HG02884 (cell line): ENCODE data around the gene BABAM2.

Experiments used
- ATAC-seq: cut with Tn5 transposase; IDR thresholded peaks from one replicate; pipeline ENCODE4 v1.9.1; 2021; ENCODE audit warnings: mild to moderate bottlenecking, moderate library complexity; ENCODE audit not compliant: unreplicated experiment

BABAM2 gene

DNA sequence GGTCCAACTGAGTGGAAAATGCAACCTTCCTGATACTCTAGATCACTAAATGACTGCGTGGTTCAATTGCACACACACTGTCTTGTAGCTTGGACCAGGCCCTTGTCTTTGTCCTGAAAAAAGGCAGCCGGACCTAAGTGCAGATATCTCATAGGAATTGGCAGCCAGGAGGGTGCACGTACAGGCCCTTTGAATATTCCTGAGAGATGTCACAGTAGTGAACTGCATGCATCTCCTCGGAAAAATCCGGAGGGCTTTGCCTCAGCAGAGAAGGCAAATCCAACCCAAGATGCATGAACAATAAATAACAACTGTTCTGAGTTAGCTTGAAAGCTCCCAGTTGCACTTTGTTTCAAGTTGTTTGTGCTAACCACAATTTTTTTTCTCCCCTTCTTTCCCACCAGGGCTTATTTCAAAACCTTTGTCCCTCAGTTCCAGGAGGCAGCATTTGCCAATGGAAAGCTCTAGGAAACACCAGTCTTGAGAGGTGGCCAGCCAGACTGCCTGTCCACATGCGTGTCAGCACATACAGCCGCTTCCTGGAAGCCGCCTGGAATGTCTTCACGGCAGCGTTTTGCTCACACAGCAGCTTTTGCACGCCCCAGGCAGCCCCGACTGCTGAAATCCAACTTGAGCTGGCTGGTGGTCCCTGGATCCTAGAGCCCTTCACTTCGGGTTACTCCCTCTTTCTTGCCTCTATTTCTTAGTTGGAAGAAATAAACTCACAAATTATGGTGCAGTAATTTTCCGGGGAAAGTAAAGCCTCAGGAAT lies 447.7 kb downstream of the BABAM2 start:
- no peak for ATAC-seq

GRCh38 chr2:28338831-28339321 lies 448.3 kb downstream of the BABAM2 start:
- no peak for ATAC-seq

GRCh38 chr2:28339516-28340175 lies 449.1 kb downstream of the BABAM2 start:
- no peak for ATAC-seq

DNA sequence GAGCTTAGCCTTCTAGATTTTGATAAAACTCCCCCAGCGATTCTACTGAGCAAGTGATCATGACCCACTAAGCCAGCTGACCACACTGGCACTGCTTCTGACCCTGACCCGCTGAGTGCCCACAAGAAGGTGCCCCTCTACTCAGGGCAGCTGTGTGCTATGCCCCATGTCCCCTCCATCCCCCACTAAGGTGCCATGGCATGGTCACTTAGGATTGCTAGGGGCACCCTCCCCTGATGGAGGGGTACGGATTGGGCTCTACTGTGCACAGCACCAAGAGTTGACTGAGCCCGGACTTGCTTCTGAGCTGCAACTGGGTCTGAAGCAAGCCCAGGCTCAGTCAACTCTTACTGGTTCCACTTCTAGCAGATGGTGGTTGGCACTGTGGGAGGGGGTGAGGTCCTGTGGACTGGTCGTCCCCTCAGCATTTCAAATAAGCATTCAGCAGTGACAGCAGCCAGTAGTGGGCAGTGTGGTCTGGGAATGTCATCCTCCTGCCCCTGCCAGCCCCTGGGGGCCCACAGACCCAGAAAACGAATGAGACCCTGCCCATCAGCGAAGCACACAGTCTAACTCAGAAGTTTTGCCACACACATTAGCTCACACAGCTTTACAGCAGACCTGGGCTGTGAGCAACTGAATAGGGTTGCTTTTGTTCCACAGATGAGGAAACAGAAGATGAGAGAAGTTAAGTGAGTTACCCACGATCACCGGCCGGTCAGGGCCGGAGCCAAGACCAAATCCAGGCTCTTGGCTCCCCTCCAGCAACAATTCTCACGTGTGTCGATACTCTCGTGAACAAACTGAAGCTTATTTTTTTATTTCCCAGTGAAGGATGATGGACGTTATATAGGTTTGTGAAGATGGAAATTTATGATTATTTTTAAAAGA lies 450.0 kb downstream of the BABAM2 start:
- no peak for ATAC-seq

DNA sequence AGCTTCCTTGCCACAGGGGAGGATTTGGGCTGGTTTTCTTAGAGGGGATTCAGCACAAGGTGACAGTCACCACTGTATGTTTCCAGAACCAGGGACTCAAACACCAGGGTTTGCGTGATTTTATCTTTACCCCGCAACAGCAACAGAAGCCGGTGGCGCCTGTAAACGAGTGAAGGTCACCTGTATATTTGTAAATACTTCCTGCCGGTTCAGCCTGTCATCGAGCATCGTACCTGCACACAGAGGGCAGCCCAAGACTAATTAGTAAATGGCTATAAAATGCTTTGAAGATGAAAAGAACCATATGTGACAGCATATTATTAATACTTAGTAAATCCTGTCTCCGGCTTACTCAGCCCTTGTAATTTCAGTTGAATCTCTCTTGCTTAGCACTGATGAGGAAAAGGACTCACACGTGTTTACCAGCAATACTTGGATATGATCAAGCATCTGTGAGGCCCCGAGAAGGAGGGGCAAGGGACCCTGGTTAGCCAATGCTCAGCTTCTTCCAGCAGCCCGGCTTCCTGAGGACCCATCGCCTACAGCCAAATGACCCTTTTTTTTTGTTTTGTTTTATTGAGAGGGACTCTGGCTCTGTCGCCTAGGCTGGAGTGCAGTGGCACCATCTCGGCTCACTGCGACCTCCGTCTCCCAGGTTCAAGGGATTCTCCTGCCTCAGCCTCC lies 450.8 kb downstream of the BABAM2 start:
- ATAC-seq = no peak

DNA sequence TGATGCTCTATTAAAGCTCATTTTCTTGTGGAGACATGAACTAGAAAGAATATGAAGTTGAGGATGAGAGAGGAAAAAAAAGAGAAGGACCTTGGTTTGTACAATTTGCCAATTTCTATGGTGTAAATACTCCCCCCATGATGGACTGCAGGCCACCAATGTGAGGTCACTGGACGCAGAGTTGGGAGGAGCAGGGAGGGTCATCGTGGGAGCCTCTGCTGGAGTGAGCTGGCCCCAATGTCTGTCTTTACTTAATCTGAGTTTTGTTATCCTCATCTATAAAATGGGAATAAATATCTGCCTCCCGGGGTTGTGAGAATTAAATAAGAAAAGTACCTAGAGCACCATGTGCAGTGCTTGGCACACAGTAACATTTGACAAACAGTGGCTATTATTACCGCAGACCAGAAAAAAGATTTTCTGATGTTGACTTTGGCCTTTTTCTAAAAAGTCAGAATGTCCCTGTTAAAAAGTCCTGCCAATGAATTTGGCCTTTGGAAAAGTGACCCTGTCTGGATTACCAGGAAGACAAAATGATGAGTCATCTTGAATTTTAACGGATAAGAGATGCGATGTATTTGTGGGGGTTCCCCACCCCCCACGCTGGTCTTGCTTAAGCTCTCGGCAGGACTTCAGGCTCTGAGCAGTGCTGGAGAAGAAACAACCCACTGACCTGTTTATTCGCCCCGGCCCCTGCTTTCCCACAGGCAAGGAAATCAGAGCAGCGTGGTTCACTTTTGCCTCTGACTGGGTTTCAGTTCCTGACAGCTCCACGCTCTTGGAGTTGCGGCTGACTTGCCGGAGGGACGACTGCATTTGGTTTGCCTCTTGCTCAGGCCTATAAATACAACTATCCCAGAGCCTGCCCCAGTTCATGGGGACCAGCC lies 451.8 kb downstream of the BABAM2 start:
- no peak for ATAC-seq

DNA sequence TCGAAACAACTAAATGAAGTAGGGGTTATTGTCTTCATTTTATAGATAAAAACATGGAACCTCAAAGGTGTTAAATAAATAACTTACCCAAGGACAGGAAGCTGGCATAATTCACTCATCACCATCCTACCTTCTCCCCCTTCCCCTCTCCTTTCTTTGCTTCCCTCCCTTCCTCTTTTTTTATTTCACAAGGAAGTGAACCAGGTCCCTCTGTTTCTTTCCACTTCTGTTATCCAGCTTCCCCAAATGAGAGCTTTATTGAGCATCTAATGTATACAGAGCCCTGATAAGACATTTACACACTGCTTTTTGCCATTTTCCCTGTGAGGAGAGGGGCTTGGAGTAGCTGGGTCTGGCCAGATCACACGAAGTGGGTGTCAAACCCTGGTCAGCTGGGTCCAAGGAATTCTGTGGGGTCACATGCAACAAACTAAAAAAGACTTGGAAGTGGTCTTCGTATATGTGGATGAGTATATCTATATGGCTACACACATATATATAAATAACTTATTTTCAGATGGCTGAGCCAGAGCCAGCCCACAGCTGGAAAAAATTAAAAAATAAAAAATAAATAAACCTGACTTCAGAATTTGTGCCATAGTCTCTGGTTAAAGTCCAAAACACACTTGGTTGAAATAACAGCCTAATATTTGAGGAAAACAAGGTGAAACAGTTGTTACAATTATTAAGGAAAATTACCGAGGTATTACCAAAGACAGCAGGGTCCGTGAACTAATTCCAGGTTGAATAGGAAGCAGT lies 452.8 kb downstream of the BABAM2 start:
- no peak for ATAC-seq

DNA sequence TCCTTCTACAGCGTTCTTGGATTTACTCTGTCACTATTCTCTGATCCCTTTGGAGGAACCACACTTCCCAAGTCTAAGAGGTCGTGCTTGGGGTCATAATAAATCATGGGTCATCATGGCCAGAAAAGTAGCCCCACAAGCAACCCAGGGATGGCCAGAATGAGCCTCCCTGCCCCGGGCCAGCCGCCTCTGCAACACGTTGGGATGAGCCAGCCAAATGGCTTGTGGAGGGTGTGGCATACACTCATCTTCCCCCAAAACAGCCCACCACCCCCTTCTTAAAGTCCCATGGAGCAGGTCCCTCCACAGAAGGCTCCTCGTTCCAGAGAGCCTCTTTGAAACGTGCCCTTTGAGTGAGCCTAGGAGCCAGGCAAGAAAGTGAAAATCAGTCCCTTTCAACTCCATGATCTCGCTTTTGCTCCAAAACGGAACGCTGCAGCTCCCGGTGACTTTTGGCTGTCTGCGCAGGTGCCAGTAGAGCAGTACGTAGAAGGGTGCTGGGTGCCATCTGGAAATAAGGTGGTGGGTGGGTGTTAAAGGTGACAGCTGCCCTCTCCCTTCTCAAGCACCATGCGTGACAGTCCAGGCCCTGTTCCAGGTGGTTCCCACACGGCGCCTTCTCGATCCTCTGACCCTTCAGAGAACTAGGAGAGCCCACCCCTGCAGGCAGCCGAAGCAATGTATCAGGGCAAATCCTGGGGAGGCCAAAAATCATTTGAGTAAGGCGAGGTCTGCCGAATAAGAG lies 453.6 kb downstream of the BABAM2 start:
- no peak for ATAC-seq

GRCh38 chr2:28344756-28345373 lies 454.3 kb downstream of the BABAM2 start:
- no peak for ATAC-seq

DNA sequence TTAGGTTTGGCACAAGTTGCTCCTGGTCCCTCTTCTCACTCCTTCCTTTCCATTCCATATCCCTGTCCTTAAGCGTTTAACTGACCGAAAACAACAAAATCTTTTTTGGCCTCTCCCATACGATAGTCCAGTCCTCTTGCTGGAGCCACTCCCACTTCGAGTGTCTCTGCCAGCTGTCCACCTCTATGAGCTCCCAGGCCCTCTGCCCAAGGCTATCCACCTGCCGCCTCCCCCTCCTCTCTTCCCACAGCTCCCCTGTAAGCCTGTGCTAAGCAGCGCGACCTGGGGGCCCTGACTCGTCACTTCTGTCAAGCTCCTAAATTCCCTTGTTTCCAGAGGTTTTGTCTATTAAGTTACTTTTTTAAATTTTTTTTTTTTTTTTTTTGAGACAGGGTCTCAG lies 455.1 kb downstream of the BABAM2 start:
- ATAC-seq = no peak

GRCh38 chr2:28346587-28346986 lies 456.1 kb downstream of the BABAM2 start:
- ATAC-seq = no peak

DNA sequence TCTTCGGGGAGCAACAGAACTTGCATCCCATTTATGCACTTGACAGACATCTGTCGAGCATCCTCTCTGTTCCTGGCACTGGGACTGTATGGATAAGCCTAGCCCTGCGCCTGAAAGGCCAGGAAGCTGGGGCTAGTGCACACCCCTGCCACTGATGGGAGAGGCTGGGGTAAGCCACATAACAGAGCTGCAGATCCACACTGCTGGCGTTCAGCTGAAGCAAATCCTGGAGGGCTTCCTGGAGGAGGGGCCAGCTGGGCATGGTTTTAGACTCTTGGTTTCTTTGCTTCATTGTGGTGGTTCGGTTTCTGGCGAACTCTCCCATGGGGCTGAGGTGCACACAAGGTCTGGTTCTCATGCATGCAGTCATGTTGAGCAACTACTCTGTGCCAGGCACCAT lies 456.7 kb downstream of the BABAM2 start:
- no peak for ATAC-seq

DNA sequence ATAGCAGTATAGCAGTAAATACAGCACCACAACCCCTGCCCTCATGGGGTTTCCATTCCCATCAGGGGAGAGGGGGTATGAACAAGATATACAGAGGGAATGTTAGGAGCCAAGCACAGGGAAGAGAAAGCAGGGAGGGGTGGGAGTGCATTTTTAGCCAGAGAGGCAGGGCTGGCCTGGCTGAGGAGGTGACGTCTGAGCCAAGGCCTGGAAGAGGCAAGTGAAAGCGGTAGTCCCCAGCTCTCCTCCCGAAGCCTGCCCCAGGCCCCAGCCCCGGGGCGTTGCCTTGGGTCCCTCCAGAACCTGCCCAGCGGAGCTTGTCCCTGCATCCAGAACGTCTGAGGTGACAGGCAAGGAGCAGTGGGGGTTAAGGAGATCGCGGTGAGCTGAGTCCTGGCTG lies 457.1 kb downstream of the BABAM2 start:
- no peak for ATAC-seq

DNA sequence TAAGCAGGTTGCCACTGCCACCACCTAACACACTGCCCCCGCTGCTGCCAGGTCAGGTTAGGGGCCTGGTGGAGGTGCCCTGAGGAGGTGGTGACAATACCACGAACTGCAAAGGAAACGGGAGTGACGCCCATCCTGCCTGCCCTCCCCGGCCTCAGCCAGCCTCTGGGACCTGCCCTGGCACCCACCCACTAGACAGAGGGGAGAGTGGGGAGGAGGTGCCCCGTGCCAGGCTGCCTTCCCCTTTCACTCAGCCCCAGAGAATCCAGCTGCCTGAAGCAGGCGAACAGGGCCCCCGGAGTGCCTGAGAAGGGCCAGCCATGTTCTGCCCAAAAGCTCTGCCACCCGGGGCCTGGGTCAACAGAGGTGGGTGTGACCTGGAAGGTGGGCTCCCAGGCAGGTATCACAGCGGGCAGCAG lies 457.6 kb downstream of the BABAM2 start:
- no peak for ATAC-seq

DNA sequence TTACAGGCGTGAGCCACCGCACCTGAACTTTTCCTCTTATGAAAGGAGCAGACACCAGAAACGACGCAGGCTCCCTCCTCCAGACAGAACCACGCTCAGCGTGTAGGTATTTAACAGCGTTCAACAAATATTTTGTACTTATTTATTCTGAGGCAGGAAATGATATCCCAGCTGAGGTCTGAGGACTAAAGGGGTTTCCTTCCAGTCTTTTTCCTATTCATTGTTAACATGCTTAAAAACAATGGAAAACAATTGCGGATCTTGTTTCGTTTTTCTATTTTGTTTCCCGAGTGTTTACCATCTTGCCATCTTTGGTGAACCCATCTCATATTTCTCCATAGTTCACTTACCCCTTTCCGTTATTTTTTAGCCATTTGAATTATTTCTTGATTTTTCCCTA lies 458.4 kb downstream of the BABAM2 start:
- ATAC-seq = no peak

DNA sequence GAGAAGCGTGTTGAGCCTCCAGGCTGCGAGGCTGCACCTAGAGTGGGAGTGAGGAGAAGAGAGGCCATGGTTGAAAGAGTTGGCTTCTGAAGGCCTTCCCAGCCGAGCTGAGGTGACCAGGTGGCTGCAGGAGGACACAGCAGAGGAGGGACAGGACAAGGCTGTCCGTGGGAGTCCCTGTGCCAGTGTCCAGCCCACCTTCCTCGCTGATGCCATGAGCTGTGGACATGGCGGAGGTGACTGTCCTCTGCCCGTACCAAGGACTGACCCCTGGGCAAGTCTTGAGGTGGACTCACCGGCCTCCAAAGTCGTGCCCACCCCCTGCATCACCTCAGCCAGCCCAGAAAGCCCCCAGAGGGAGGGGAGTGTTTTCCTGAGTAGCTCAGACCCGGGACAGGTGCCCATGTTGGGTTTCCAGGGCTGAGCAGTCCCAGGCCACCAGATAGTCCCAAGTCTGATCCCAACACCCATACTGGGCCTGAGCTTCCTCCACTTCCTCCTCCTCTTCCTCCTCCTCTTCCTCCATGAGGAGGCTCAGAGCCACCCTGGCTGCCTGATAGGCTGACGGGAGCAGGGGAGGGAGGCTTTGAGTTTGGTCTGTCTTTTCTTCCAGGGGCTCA lies 459.1 kb downstream of the BABAM2 start:
- ATAC-seq = no peak

DNA sequence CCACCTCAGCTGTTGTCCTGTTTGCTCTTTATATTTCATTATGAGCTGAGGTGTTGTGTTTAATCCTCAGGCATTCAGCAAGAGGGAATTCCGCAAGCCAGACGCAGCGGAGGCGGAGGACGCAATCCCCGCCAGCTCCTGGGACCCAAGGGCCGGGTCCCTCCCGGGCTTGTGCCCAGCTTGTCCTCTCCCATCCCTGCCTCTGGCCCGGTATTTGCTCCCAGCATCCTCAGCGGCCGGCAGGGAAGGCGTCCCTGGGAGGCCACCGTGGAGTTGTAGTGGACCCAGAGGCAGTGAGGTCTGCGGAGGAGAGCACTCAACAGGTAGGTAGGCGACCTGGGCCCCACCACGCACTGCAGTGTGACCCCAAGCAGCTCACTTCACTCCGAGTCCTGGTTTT lies 459.7 kb downstream of the BABAM2 start:
- ATAC-seq = no peak
